Upper lobe of left lung (tissue), 6 donors: ENCODE results near the gene SMAD3. TPM values are rescaled to one million over a fixed set of nuclear protein-coding genes. Genes with fewer than 3 reads are reported as not detected.
A peak's percentile ranks its signal among the peaks of the same experiment; 100 is the strongest.
"Not testable (repeated sequence)": the region's sequence is repeated elsewhere in the genome, so short reads cannot be mapped to it uniquely, and the experiment has no call there.

Experiments used
- ATAC-seq, 2 donors: fragments of 200-7000 bp; cut with Tn5 transposase; one replicate each; pipeline ENCODE4 v1.9.1; 2022; ENCODE audit warnings: mild to moderate bottlenecking in 2 of 2, moderate library complexity in 2 of 2; ENCODE audit not compliant: low FRiP score in 2 of 2
- DNase-seq, 2 donors: peaks; one replicate each; pipeline ENCODE4 v3.0.0-alpha.2; 2019 to 2020
- H3K27ac ChIP-seq, 4 donors: fragments of 200-600 bp; sonication (generic); one replicate each; pipeline ENCODE4 v1.5.1; 2016 to 2019
- H3K27me3 ChIP-seq, 4 donors: fragments of 200-600 bp; sonication (generic); one replicate each; pipeline ENCODE4 v1.5.1; 2017 to 2019
- H3K36me3 ChIP-seq, 4 donors: fragments of 200-600 bp; sonication (generic); one replicate each; pipeline ENCODE4 v1.5.1; 2016 to 2019
- H3K4me1 ChIP-seq, 4 donors: fragments of 200-600 bp; sonication (generic); one replicate each; pipeline ENCODE4 v1.5.1; 2018 to 2019
- H3K4me3 ChIP-seq, 4 donors: fragments of 200-600 bp; sonication (generic); one replicate each; pipeline ENCODE4 v1.5.1; 2017 to 2019; ENCODE audit warnings: mild to moderate bottlenecking in 2 of 4, moderate library complexity in 1 of 4
- H3K9me3 ChIP-seq, 4 donors: fragments of 200-600 bp; sonication (generic); one replicate each; pipeline ENCODE4 v1.5.1; 2018 to 2019
- CTCF ChIP-seq, 6 experiments: fragments of 450-650 bp in 4 of 6; fragments of 200-600 bp in 2 of 6; sonication (generic) in 2 of 6; IDR thresholded peaks; one replicate each; pipeline ENCODE4 v1.5.1; 2016 to 2019; ENCODE audit warnings: antibody characterized with exemption in 6 of 6
- EP300 ChIP-seq, 4 donors: sonication (generic); formaldehyde crosslinking; IDR thresholded peaks; one replicate each; pipeline ENCODE4 v1.5.1; 2017; ENCODE audit warnings: antibody characterized with exemption in 4 of 4, control low read depth in 2 of 4
- POLR2A ChIP-seq, 4 donors: fragments of 450-650 bp; IDR thresholded peaks; one replicate each; pipeline ENCODE4 v1.5.1; 2016 to 2017; ENCODE audit warnings: antibody characterized with exemption in 4 of 4, mild to moderate bottlenecking in 2 of 4
- POLR2AphosphoS5 ChIP-seq, 2 donors: sonication (generic); formaldehyde crosslinking; IDR thresholded peaks; one replicate each; pipeline ENCODE4 v1.5.1; 2017; ENCODE audit warnings: antibody characterized with exemption in 2 of 2
- WGBS, 2 donors: methylation state at CpG; one replicate each; pipeline ENCODE4 v1.1.5; 2017 to 2018; 5-methylcytosine and 5-hydroxymethylcytosine counted together
- total RNA-seq, 6 donors: library from RNA; depleted of rRNA in 4 of 6; stranded (reverse); fragments of >200 nt in 4 of 6; gene quantifications; one replicate each; pipeline versions ENCODE4 v1.1.0 to v1.2.1, GENCODE V29; 2016 to 2021
- donor health status: DM: no; HTN: no; CAD: no; lungs with moderate emphysema.
- donor health status: DM: no; HTN: yes; CAD: no; lungs with severe emphysema.

Gene SMAD3
- total RNA-seq, 6 donors from 2014 or later = 31.7 to 44.5 (median 36.3) TPM

GRCh38 chr15:67148196-67148701 lies 82.8 kb downstream of the SMAD3 start:
- H3K9me3 ChIP-seq = no peaks in the 10 kb centered on the region
- H3K27ac ChIP-seq = peak overlapping the region; percentile 70 to 82 (median 78)
- H3K4me3 ChIP-seq = no peak overlapping the region
- WGBS, 2 donors = 50 to 62% methylated on average over 6 of the region's 6 CpGs
- H3K4me1 ChIP-seq = peaks cover 57 to 75% (median 59%) of the 10 kb centered on the region in 4 donors
- DNase-seq = peak in 1 of 2 donors; percentile 75
- peak; percentile 27 to 74 for ATAC-seq
- no peaks in the 10 kb centered on the region for H3K27me3 ChIP-seq
- peak in 1 of 2 donors; percentile 34 for TF ChIP-seq POLR2AphosphoS5 (IDR thresholded peaks at IDR 0.05)
- no peak for TF ChIP-seq POLR2A (IDR thresholded peaks at IDR 0.05)
- H3K36me3 ChIP-seq = no peaks in the 10 kb centered on the region

GRCh38 chr15:67149068-67149772 lies 83.8 kb downstream of the SMAD3 start:
- peak overlapping the region; percentile 70 to 82 (median 78) for H3K27ac ChIP-seq
- no peak for DNase-seq
- no peaks in the 10 kb centered on the region for H3K36me3 ChIP-seq
- no peak overlapping the region for H3K4me3 ChIP-seq
- H3K4me1 ChIP-seq = peaks cover 58 to 70% (median 63%) of the 10 kb centered on the region in 4 donors
- H3K27me3 ChIP-seq = no peaks in the 10 kb centered on the region
- TF ChIP-seq POLR2A (IDR thresholded peaks at IDR 0.05) = no peak
- TF ChIP-seq EP300 (IDR thresholded peaks at IDR 0.05) = no peak
- no peak for TF ChIP-seq CTCF (IDR thresholded peaks at IDR 0.05)
- no peak for TF ChIP-seq POLR2AphosphoS5 (IDR thresholded peaks at IDR 0.05)
- ATAC-seq = no peak
- 71 to 89% methylated on average over 4 of the region's 6 CpGs for WGBS, 2 donors
- no peaks in the 10 kb centered on the region for H3K9me3 ChIP-seq

GRCh38 chr15:67149773-67150022 lies 84.3 kb downstream of the SMAD3 start:
- H3K4me1 ChIP-seq = peaks cover 53 to 68% (median 61%) of the 10 kb centered on the region in 4 donors
- no peak for DNase-seq

GRCh38 chr15:67150023-67150860 lies 84.8 kb downstream of the SMAD3 start:
- DNase-seq (peak in 1 of 2 donors; percentile 76), ATAC-seq (peak; percentile 44 to 82)
- Histone ChIP-seq H3K9me3 (no peaks in the 10 kb centered on the region), H3K27ac (peak overlapping the region; percentile 70 to 82 (median 78)), H3K27me3 (no peaks in the 10 kb centered on the region), H3K36me3 (no peaks in the 10 kb centered on the region), H3K4me1 (peaks cover 48 to 65% (median 57%) of the 10 kb centered on the region in 4 donors), H3K4me3 (no peak overlapping the region)
- 31 to 58% methylated on average over 16 of the region's 16 CpGs for WGBS, 2 donors
- TF ChIP-seq POLR2A (IDR thresholded peaks at IDR 0.05) (no peak), POLR2AphosphoS5 (IDR thresholded peaks at IDR 0.05) (peak; percentile 21 to 77), EP300 (IDR thresholded peaks at IDR 0.05) (peak in 1 of 4 donors; percentile 29), CTCF (IDR thresholded peaks at IDR 0.05) (no peak)

More at GRCh38 chr15:67149773-67150022, 84.3 kb downstream of the SMAD3 start:
- no peak for ATAC-seq
- Histone ChIP-seq H3K9me3 (no peaks in the 10 kb centered on the region), H3K4me3 (no peak overlapping the region), H3K27me3 (no peaks in the 10 kb centered on the region), H3K36me3 (no peaks in the 10 kb centered on the region), H3K27ac (peak overlapping the region; percentile 70 to 82 (median 78))
- WGBS, 2 donors = 57 to 88% methylated on average over 1 of the region's 1 CpG
- no peak for TF ChIP-seq POLR2AphosphoS5 (IDR thresholded peaks at IDR 0.05)

- Histone ChIP-seq H3K4me1 (peaks cover 31 to 45% (median 37%) of the 10 kb centered on the region in 4 donors), H3K9me3 (no peaks in the 10 kb centered on the region), H3K4me3 (no peak overlapping the region), H3K36me3 (no peaks in the 10 kb centered on the region), H3K27me3 (no peaks in the 10 kb centered on the region), H3K27ac (peak overlapping the region in 1 of 4 donors; percentile 19)
- TF ChIP-seq CTCF (IDR thresholded peaks at IDR 0.05) (no peak), POLR2A (IDR thresholded peaks at IDR 0.05) (no peak), POLR2AphosphoS5 (IDR thresholded peaks at IDR 0.05) (no peak), EP300 (IDR thresholded peaks at IDR 0.05) (no peak)
- ATAC-seq (no peak), DNase-seq (no peak)
- WGBS, 2 donors = 71 to 75% methylated on average over 1 of the region's 1 CpG
These were observed 87.0 kb downstream of the SMAD3 start for GRCh38 chr15:67152429-67152828.

GRCh38 chr15:67153044-67153443 lies 87.6 kb downstream of the SMAD3 start:
- not testable (repeated sequence) for H3K36me3 ChIP-seq
- WGBS, 2 donors = 77 to 86% methylated on average over 6 of the region's 6 CpGs

More at GRCh38 chr15:67153044-67153443, 87.6 kb downstream of the SMAD3 start:
- not testable (repeated sequence) for H3K27me3 ChIP-seq, ATAC-seq, H3K9me3 ChIP-seq, H3K4me3 ChIP-seq, DNase-seq
- Histone ChIP-seq H3K4me1 (peaks cover 29 to 41% (median 35%) of the 10 kb centered on the region in 4 donors), H3K27ac (peak overlapping the region in 1 of 4 donors; percentile 38)
